Measurements from ENCODE around the gene FAM131A.

DNA sequence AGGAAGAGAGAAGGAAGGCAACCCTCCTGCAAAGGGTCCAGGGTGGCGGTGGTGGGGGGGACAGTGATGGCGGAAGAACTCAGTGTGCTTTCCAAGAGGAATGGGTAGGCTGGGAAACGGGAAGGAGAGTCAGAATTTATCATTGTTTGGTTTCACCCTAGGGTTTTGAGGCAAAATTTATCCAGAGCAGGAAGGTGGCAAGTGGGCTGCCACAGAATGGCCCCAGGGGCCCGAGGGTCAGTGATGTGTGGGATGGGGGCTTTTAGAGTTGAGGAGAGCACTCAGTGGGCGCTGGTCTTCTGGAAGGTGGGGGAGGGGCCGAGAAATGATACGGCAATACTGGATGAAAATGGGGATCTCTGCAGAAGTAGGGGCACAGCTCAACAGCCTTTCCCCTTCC, 581 bp downstream of the FAM131A start:
- TF ChIP-seq SIN3A (IDR thresholded peaks at IDR 0.05; ENCODE audit: borderline replicate concordance, insufficient read depth, low read length), result no peak
- no peak for TF ChIP-seq POLR2AphosphoS5 (IDR thresholded peaks at IDR 0.05; ENCODE audit: low read depth, low read length)
- TF ChIP-seq, protein P1, sequence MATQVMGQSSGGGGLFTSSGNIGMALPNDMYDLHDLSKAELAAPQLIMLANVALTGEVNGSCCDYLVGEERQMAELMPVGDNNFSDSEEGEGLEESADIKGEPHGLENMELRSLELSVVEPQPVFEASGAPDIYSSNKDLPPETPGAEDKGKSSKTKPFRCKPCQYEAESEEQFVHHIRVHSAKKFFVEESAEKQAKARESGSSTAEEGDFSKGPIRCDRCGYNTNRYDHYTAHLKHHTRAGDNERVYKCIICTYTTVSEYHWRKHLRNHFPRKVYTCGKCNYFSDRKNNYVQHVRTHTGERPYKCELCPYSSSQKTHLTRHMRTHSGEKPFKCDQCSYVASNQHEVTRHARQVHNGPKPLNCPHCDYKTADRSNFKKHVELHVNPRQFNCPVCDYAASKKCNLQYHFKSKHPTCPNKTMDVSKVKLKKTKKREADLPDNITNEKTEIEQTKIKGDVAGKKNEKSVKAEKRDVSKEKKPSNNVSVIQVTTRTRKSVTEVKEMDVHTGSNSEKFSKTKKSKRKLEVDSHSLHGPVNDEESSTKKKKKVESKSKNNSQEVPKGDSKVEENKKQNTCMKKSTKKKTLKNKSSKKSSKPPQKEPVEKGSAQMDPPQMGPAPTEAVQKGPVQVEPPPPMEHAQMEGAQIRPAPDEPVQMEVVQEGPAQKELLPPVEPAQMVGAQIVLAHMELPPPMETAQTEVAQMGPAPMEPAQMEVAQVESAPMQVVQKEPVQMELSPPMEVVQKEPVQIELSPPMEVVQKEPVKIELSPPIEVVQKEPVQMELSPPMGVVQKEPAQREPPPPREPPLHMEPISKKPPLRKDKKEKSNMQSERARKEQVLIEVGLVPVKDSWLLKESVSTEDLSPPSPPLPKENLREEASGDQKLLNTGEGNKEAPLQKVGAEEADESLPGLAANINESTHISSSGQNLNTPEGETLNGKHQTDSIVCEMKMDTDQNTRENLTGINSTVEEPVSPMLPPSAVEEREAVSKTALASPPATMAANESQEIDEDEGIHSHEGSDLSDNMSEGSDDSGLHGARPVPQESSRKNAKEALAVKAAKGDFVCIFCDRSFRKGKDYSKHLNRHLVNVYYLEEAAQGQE (IDR thresholded peaks at IDR 0.05; ENCODE audit: insufficient read depth in 1 of 2, low read depth in 2 of 2, low read length in 2 of 2), result no peak
- TF ChIP-seq TAF1 (IDR thresholded peaks at IDR 0.05; ENCODE audit: borderline replicate concordance, insufficient read depth, low read length), result no peak
